Activated gamma-delta T cell (primary cell): ENCODE measurements around the gene OTOP3.

Experiments used
- DNase-seq: peaks from one replicate; lab custom pipeline; 2025; lab: John Stamatoyannopoulos, UW

Gene OTOP3

GRCh38 chr17:74917430-74917829 is 18.3 kb upstream of the OTOP3 start:
- DNase-seq = no peak

- DNase-seq = no peak
Observed at GRCh38 chr17:74918906-74919305, 16.8 kb upstream of the OTOP3 start.

GRCh38 chr17:74919440-74920305 is 16.0 kb upstream of the OTOP3 start:
- DNase-seq = no peak

DNA sequence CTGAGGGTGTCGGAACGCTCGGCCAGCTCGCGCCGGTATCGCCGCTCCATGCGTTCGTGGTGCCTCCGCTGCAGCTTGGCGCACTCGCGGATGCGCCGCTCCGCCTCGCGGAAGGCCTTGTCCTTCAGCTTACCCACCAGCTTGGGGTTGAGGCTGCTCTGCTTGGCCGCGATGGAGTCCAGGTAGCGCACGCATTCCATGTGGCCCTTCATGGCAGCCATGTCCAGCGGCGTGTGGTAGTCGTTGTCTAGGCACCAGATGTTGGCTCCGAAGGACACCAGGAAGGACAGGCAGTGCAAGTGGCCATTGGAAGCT is 15.4 kb upstream of the OTOP3 start:
- no peak for DNase-seq

GRCh38 chr17:74920642-74921025 is 15.1 kb upstream of the OTOP3 start:
- no peak for DNase-seq

GRCh38 chr17:74921026-74921681 is 14.5 kb upstream of the OTOP3 start:
- DNase-seq = no peak

GRCh38 chr17:74921769-74922168 is 13.9 kb upstream of the OTOP3 start:
- DNase-seq = no peak

DNA sequence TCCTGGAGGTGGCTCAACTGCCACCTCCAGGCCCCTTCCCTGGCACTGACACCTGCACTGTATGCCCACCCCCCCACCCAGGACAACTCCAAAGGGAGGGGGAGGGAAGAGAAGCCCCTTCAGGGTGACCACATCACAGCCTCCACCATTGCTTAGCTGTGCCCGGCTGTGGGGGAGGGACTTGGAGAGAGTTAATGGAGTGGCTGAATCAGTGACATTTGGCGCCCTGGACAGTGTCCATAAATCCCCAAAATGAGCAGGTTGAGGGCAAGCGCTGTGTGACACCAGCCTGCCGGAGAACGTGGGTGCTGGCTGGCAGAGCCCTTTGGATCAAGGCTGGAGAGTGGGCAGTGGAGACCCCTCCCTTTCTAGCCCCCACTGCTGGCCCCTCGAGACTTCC is 13.5 kb upstream of the OTOP3 start:
- no peak for DNase-seq

- no peak for DNase-seq
Observed at GRCh38 chr17:74922694-74923537, 12.8 kb upstream of the OTOP3 start, which contains the start of gene USH1G. Gene USH1G (minus strand): TSS chr17:74923255. CDS start chr17:74923073, 182 bp downstream.

GRCh38 chr17:74923538-74924249 is 12.0 kb upstream of the OTOP3 start:
- peak; percentile 41 for DNase-seq

DNA sequence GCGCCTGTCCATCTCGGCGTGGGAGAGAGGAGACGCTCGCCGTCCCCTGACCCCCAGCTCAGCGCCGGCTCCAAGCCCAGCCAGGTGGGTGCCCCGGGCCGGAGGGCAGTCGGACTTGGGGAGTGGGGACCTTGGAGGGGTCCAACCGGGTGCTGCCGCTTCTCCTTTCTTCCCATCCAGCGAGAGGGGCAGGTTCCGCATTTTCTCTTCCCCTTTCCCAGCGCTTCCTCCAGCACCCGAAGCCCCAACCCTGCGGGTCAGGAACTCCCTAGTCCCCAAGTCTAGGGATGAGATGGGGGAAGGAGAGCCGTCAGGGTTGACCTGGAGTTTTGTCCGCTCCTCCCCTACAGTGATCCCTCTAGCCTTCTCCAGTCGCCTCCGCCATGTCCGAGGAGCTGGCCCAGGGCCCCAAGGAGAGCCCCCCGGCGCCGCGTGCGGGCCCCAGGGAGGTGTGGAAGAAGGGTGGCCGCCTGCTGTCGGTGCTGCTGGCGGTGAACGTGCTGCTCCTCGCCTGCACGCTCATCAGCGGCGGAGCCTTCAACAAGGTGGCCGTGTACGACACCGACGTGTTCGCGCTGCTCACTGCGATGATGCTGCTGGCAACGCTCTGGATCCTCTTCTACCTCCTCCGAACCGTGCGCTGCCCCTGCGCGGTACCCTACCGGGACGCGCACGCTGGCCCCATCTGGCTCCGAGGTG is 11.3 kb upstream of the OTOP3 start, which contains the start of gene OTOP2:
TSS of gene OTOP2 (plus strand) at position 24 of the 699 bp plus-strand sequence. CDS start at position 384, 360 bp downstream.
- DNase-seq = no peak

DNA sequence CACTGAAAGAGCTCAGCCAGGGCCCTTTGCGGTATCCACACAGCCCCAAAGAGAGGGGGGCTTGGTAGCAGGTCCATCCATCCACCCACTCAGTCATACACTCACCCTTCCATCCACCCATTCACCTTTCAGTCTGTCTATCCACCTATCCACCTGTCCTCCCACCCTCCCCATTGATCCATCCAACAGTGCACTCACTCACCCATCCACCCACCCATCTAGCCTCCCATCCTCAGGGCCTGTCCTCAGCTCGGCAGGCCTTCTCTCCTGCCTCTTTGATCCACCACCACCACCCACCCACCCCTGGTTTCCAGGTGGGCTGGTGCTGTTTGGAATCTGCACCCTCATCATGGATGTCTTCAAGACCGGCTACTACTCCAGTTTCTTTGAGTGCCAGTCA is 10.5 kb upstream of the OTOP3 start:
- DNase-seq = no peak

DNA sequence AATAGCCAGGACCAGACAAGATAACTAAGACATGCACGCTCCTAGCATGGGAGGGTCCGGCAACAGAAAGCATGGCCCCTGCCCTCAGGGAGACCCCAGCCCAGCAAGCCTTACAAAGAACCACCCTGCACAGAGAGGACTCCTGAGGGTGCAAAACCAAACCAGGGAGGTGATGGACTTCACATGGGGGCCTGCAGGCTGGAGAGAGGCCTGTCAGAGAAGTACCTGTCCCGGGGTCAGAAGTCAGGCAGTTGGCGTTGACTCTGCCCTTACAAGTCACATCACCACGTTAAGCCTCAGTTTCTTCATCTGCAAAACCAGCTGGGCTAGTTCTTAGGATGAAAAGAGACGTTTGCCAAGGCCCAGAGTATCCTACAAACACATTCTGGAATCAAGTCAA is 6.9 kb upstream of the OTOP3 start:
- DNase-seq = no peak

DNA sequence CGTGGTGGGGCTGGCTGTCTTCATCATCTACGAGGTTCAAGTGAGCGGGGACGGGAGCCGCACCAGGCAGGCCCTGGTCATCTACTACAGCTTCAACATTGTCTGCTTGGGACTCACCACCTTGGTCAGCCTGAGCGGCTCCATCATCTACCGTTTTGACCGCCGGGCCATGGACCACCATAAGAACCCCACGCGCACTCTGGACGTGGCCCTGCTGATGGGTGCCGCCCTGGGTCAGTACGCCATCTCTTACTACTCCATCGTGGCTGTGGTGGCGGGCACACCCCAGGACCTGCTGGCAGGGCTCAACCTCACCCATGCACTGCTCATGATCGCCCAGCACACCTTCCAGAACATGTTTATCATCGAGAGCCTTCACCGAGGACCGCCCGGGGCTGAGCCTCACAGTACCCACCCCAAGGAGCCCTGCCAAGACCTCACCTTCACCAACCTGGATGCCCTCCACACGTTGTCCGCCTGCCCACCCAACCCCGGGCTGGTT is 5.1 kb upstream of the OTOP3 start:
- DNase-seq = no peak

- DNase-seq = no peak
Observed at GRCh38 chr17:74935048-74935447, 650 bp upstream of the OTOP3 start.

DNA sequence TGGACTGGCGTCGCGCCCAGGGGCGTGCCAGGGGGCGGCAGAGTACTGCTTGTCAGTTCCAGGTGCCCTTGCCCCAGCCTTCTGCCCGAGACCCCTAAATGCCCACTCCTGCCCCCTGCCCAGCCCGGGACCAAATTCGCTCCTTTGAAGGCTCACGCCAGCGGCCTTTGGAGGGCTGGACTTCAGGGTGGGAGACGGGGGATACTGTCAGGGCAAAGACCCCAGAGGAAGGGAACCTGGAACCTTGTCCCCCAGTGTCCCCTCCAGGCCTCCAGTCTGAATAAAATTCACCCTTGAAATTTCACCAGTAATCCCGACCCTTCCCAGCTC is 737 bp downstream of the OTOP3 start:
- no peak for DNase-seq

DNA sequence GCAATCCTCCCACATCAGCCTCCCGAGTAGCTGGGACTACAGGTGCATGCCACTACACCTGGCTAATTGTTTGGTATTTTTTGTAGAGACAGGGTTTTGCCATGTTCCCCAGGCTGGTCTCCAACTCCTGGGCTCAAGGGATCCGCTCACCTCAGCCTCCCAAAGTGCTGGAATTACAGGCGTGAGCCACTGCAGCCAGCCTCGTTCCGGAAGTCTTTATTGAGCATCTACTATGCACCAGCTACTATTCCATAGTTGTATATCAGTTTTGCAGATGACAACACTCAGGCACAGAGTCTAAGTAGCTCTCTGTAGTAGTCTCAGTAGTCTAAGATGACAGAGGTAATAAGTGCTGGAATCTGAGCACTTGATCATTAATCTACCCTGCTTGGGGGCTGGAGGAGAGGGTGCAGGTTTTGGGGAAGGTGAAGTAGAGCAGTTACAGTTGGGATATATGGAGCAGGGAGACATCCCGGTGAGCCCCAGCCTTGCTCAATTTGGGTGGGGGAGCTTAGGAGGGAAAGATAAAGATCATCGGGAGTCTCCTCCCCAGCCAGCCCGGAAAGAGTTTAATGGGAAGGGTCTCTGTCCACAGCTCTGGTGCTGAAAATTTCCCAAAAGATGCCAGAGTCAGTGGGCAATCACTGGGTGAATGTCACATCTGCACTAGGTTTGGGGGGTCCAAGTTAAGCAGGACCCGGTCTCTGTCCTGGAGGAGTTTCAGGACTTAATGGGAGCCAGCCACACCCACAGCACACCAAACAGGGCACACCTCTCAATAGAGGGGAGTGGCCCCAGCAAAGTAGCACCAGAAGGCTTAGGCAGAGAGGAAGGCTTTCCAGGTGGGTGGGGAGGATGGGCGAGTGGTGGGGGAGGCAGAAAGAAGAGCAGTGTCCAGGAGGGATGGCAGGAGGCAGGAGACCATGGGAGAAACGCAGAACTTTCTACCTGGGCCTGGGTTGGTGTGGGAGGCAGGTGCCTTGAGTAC is 1.7 kb downstream of the OTOP3 start:
- DNase-seq = no peak

- no peak for DNase-seq
Observed at GRCh38 chr17:74938194-74938950, 2.7 kb downstream of the OTOP3 start.

GRCh38 chr17:74939534-74939933 is 3.8 kb downstream of the OTOP3 start:
- DNase-seq = no peak
